Testis (tissue), 2 donors: Measurements from ENCODE around the gene ALDOC.

ENCODE experiments used
- POLR2A ChIP-seq: fragments of 450-650 bp; IDR thresholded peaks from one replicate; pipeline ENCODE4 v1.6.1; 2017; ENCODE audit warnings: antibody characterized with exemption, mild to moderate bottlenecking, moderate library complexity
- TF ChIP-seq, protein P1 (sequence below), 3 experiments: fragments of 450-650 bp in 2 of 3; fragments of 200-600 bp in 1 of 3; sonication (generic) in 1 of 3; IDR thresholded peaks; one replicate each; pipeline ENCODE4 v1.5.1; 2016 to 2019; ENCODE audit warnings: antibody characterized with exemption in 3 of 3, mild to moderate bottlenecking in 2 of 3, moderate library complexity in 1 of 3

DNA sequence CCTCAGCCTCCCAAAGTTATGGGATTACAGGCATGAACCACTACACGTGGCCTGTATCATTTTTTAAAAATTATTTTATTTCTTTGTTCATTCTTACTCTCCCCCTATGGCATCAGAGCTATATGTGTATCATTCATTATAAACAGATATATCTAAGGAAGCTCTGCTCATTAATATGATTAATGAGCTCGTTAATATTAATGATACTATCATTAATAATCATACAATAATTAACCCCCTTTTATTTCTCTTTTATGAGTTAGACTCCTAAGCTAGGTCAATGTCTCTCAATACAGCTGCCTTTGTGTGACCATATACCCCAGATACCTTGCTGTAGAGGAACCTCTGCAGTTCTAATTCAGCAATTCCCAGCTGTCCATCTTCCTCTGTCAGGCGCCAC, 41.8 kb upstream of the ALDOC start:
- TF ChIP-seq, protein P1, sequence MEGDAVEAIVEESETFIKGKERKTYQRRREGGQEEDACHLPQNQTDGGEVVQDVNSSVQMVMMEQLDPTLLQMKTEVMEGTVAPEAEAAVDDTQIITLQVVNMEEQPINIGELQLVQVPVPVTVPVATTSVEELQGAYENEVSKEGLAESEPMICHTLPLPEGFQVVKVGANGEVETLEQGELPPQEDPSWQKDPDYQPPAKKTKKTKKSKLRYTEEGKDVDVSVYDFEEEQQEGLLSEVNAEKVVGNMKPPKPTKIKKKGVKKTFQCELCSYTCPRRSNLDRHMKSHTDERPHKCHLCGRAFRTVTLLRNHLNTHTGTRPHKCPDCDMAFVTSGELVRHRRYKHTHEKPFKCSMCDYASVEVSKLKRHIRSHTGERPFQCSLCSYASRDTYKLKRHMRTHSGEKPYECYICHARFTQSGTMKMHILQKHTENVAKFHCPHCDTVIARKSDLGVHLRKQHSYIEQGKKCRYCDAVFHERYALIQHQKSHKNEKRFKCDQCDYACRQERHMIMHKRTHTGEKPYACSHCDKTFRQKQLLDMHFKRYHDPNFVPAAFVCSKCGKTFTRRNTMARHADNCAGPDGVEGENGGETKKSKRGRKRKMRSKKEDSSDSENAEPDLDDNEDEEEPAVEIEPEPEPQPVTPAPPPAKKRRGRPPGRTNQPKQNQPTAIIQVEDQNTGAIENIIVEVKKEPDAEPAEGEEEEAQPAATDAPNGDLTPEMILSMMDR (IDR thresholded peaks at IDR 0.05): no peak
- TF ChIP-seq POLR2A: no peak
